Fibroblast of villous mesenchyme (primary cell): ENCODE data around the gene NPAS2. TPM values are rescaled to one million over a fixed set of nuclear protein-coding genes. Genes with fewer than 3 reads are reported as not detected.

Source experiments
- DNase-seq: peaks from one replicate; pipeline ENCODE4 v3.0.0-alpha.2; 2010; ENCODE audit warnings: low read depth
- H3K4me3 ChIP-seq: 2 replicates; pipeline ENCODE4 v1.5.1; 2011; ENCODE audit warnings: low read depth, mild to moderate bottlenecking, low read length
- CTCF ChIP-seq: IDR thresholded peaks from 2 replicates; pipeline ENCODE4 v1.5.1; 2012; ENCODE audit warnings: low read depth, mild to moderate bottlenecking, low read length; ENCODE audit not compliant: insufficient read depth
- total RNA-seq: library from RNA; depleted of rRNA; stranded (reverse); fragments of >200 nt; gene quantifications from 2 replicates; pipeline ENCODE4 v1.2.3, GENCODE V29; 2012

The NPAS2 gene
- total RNA-seq, 1 donor, result 17.3 TPM

- no peak overlapping the region for H3K4me3 ChIP-seq
- no peak for DNase-seq
- no peak for TF ChIP-seq CTCF
These were observed 203.6 kb downstream of the NPAS2 start for GRCh38 chr2:101023327-101024107.

- TF ChIP-seq CTCF, result no peak
- no peak overlapping the region for H3K4me3 ChIP-seq
These were observed 205.6 kb downstream of the NPAS2 start for GRCh38 chr2:101025561-101025960.

GRCh38 chr2:101026253-101026701 is 206.3 kb downstream of the NPAS2 start:
- no peak for DNase-seq
- no peak for TF ChIP-seq CTCF
- no peak overlapping the region for H3K4me3 ChIP-seq

More at GRCh38 chr2:101025561-101025960, 205.6 kb downstream of the NPAS2 start:
- DNase-seq, result no peak

GRCh38 chr2:101026923-101027469 is 207.1 kb downstream of the NPAS2 start:
- no peak for TF ChIP-seq CTCF
- H3K4me3 ChIP-seq, result no peak overlapping the region
- DNase-seq, result no peak

GRCh38 chr2:101027852-101028251 is 207.9 kb downstream of the NPAS2 start:
- no peak for DNase-seq
- no peak overlapping the region for H3K4me3 ChIP-seq
- TF ChIP-seq CTCF, result no peak

- TF ChIP-seq CTCF, result no peak
- no peak for DNase-seq
- no peak overlapping the region for H3K4me3 ChIP-seq
These were observed 211.1 kb downstream of the NPAS2 start for GRCh38 chr2:101030866-101031554.
